MCF 10A (cell line): ENCODE results near the gene HAL. TPM values are rescaled to one million over a fixed set of nuclear protein-coding genes. Genes with fewer than 3 reads are reported as not detected.
A peak's percentile ranks its signal among the peaks of the same experiment; 100 is the strongest.

Experiments used
- BruUV-seq: library from RNA; stranded (reverse); fragments of 400-500 nt; replicated peaks from 2 replicates; lab custom pipeline; 2021; lab: Mats Ljungman, UMichigan
- CTCF ChIA-PET: fragments of 300-600 bp; sonication (Branson Sonifier 250); formaldehyde crosslinking; extraction: SDS; loops from one replicate; lab custom pipeline; 2021; ENCODE audit warnings: antibody characterized with exemption, inconsistent platforms; lab: Yijun Ruan, JAX
- POLR2A ChIA-PET: fragments of 300-600, 350-650 bp; sonication (Branson Sonifier 250); formaldehyde crosslinking; extraction: SDS; loops from one replicate; lab custom pipeline; 2020; ENCODE audit warnings: antibody characterized with exemption, inconsistent platforms; lab: Yijun Ruan, JAX
- DNase-seq: peaks from one replicate; pipeline ENCODE4 v3.0.0-alpha.2; 2018; ENCODE audit not compliant: unreplicated experiment
- H3K27ac Mint-ChIP-seq: one replicate; pipeline ENCODE4 v1.8.0; 2022; ENCODE audit warnings: mild to moderate bottlenecking, low read depth, mixed read lengths; ENCODE audit not compliant: unreplicated experiment
- H3K27me3 Mint-ChIP-seq: one replicate; pipeline ENCODE4 v1.8.0; 2022; ENCODE audit warnings: mixed read lengths; ENCODE audit not compliant: insufficient read depth, unreplicated experiment
- H3K36me3 Mint-ChIP-seq: one replicate; pipeline ENCODE4 v1.8.0; 2022; ENCODE audit warnings: mild to moderate bottlenecking, moderate library complexity, mixed read lengths; ENCODE audit not compliant: insufficient read depth, unreplicated experiment
- H3K4me1 Mint-ChIP-seq: one replicate; pipeline ENCODE4 v1.8.0; 2022; ENCODE audit warnings: mixed read lengths; ENCODE audit not compliant: insufficient read depth, unreplicated experiment
- H3K4me3 Mint-ChIP-seq: one replicate; pipeline ENCODE4 v1.8.0; 2022; ENCODE audit warnings: mild to moderate bottlenecking, moderate library complexity, mixed read lengths; ENCODE audit not compliant: unreplicated experiment
- H3K9me3 Mint-ChIP-seq: one replicate; pipeline ENCODE4 v1.8.0; 2022; ENCODE audit warnings: mixed read lengths; ENCODE audit not compliant: unreplicated experiment
- CTCF ChIP-seq: fragments of 200-600 bp; IDR thresholded peaks from one replicate; pipeline ENCODE4 v1.8.0; 2022; ENCODE audit warnings: antibody characterized with exemption, mild to moderate bottlenecking; ENCODE audit not compliant: unreplicated experiment
- intact Hi-C: fragments of 100-400 bp; cut with micrococcal nuclease; formaldehyde crosslinking; loops from 2 replicates; pipeline ENCODE4 v1.14.1; 2022
- total RNA-seq: library from RNA; stranded (reverse); gene quantifications from 2 replicates; pipeline ENCODE4 v1.2.3, GENCODE V29; 2022

The HAL gene
- total RNA-seq, 1 experiment from 2014 or later, result 1.1 TPM

DNA sequence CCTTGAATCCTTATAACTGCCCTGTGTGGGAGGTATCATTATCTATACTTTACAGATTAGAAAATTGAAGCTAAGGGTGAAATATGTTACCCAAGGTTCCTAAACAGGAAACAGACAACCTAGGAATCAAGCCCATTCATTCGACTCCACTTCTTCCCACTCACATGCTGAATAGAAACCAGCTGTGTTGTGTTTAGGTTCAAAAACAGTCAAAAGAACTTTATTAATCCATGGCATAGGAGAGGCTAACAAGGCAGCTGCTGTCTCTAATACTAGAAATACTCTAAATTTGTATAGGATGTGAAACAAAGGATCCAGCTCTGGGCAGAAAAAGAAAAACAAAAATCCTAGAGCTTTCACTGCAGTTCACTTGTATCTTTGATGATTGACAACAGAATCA is 43.1 kb downstream of the HAL start:
- H3K9me3 Mint-ChIP-seq, result no peaks in the 10 kb centered on the region
- CTCF ChIA-PET, result interaction anchor here (0.5 to 3.2 kb wide), 7 partner anchors 9 to 1388 kb away, joined by 3 to 18 read pairs (median 3); partner anchors contain the start of gene CCDC38

GRCh38 chr12:95951515-95951914 is 44.6 kb downstream of the HAL start:
- intact Hi-C loops, result no loop called here
- CTCF ChIA-PET, result interaction anchor here (0.6 kb wide), 1 partner anchor 8 kb away, joined by 4 read pairs; the partner anchor contains the start of gene AMDHD1
- peaks cover 41% of the 10 kb centered on the region for H3K27me3 Mint-ChIP-seq

More for the DNA sequence above, 43.1 kb downstream of the HAL start:
- Mint-ChIP-seq H3K4me1 (no peaks in the 10 kb centered on the region), H3K4me3 (no peak overlapping the region), H3K27ac (no peak overlapping the region), H3K36me3 (no peaks in the 10 kb centered on the region), H3K27me3 (peaks cover 38% of the 10 kb centered on the region)
- POLR2A ChIA-PET, result interaction anchor here (6.0 kb wide), 1 partner anchor 10 kb away, joined by 40 read pairs; the partner anchor contains the start of genes AMDHD1 and CCDC38
- intact Hi-C loops, result no loop called here
- BruUV-seq, result no TSS peak
- TF ChIP-seq CTCF, result no peak
- no peak for DNase-seq

DNA sequence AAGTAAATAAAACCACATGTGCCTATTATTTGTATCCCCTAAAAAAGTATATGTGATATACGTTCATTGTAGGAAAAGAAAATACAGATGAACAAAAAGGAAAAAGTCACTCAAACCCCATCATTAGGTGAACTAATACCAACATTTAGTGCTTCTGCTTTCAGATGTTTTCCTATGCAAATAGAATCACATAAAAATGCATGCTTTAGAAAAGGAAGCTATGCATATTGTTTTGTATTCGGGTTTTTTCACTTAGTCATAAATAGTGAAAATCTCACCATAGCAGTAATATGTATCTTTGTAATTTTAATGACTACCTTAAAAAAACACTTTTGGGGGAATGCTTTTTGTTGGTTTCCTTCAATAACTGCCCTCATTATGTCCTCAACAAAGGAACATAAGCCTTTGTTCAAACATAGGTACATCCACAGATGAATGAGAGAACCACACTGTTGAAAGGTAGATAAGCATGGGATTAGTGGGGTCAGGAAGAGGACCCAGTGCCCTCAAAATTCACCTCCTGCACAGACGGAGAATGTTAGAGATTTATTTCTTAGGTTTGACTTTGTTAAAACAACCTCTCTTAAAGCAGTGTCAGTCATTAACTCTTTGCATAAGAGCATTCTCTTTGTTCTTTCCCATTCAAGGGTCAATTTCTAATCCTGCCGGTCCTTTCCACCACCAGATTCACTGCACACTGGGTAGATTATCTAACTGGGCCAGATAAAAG is 46.5 kb downstream of the HAL start:
- Mint-ChIP-seq H3K4me3 (no peak overlapping the region), H3K9me3 (no peaks in the 10 kb centered on the region), H3K27me3 (peaks cover 53% of the 10 kb centered on the region), H3K4me1 (no peaks in the 10 kb centered on the region), H3K36me3 (no peaks in the 10 kb centered on the region), H3K27ac (no peak overlapping the region)
- ChIA-PET POLR2A (interaction anchor here (1.0 kb wide), 1 partner anchor 24 kb away, joined by 3 read pairs; no protein-coding TSS in a partner anchor), CTCF (interaction anchor here (0.6 kb wide), 1 partner anchor 265 kb away, joined by 3 read pairs; no protein-coding TSS in a partner anchor)
- DNase-seq, result no peak
- no peak for TF ChIP-seq CTCF
- no TSS peak for BruUV-seq
- intact Hi-C loops, result no loop called here

More at GRCh38 chr12:95951515-95951914, 44.6 kb downstream of the HAL start:
- no peak for TF ChIP-seq CTCF
- Mint-ChIP-seq H3K9me3 (no peaks in the 10 kb centered on the region), H3K4me3 (no peak overlapping the region), H3K27ac (no peak overlapping the region), H3K4me1 (no peaks in the 10 kb centered on the region), H3K36me3 (no peaks in the 10 kb centered on the region)
- DNase-seq, result no peak
- POLR2A ChIA-PET, result interaction anchor here (0.8 to 6.0 kb wide), 2 partner anchors 9 to 260 kb away, joined by 4 to 40 read pairs; partner anchors contain the start of genes AMDHD1 and CCDC38
- BruUV-seq, result no TSS peak

- CTCF ChIA-PET, result interaction anchor here (0.6 to 4.3 kb wide), 12 partner anchors 9 to 272 kb away, joined by 3 to 38 read pairs (median 4); no protein-coding TSS in a partner anchor
- BruUV-seq, result no TSS peak
These were observed 51.9 kb downstream of the HAL start for GRCh38 chr12:95944108-95944704.

More at GRCh38 chr12:95944108-95944704, 51.9 kb downstream of the HAL start:
- H3K4me1 Mint-ChIP-seq, result no peaks in the 10 kb centered on the region
- no peak overlapping the region for H3K27ac Mint-ChIP-seq
- DNase-seq, result no peak
- no peaks in the 10 kb centered on the region for H3K36me3 Mint-ChIP-seq
- peaks cover 15% of the 10 kb centered on the region for H3K27me3 Mint-ChIP-seq
- TF ChIP-seq CTCF, result no peak
- H3K9me3 Mint-ChIP-seq, result no peaks in the 10 kb centered on the region
- POLR2A ChIA-PET, result interaction anchor here (1.2 to 3.6 kb wide), 6 partner anchors 10 to 333 kb away, joined by 3 to 40 read pairs (median 6); no protein-coding TSS in a partner anchor
- intact Hi-C loops, result no loop called here
- H3K4me3 Mint-ChIP-seq, result peak overlapping the region; percentile 85
